HG03432 (cell line): ENCODE measurements around the gene AIFM2.

Experiments used
- ATAC-seq: cut with Tn5 transposase; IDR thresholded peaks from one replicate; pipeline ENCODE4 v1.9.1; 2021; ENCODE audit warnings: mild to moderate bottlenecking, moderate library complexity; ENCODE audit not compliant: unreplicated experiment

The AIFM2 gene

GRCh38 chr10:70146489-70147258 is 14.0 kb upstream of the AIFM2 start, which contains the start of gene TYSND1:
Gene TYSND1, minus strand, starts transcription at chr10:70146700. Its CDS starts 114 bp downstream, at chr10:70146586.
- ATAC-seq, result peak; percentile 92

DNA sequence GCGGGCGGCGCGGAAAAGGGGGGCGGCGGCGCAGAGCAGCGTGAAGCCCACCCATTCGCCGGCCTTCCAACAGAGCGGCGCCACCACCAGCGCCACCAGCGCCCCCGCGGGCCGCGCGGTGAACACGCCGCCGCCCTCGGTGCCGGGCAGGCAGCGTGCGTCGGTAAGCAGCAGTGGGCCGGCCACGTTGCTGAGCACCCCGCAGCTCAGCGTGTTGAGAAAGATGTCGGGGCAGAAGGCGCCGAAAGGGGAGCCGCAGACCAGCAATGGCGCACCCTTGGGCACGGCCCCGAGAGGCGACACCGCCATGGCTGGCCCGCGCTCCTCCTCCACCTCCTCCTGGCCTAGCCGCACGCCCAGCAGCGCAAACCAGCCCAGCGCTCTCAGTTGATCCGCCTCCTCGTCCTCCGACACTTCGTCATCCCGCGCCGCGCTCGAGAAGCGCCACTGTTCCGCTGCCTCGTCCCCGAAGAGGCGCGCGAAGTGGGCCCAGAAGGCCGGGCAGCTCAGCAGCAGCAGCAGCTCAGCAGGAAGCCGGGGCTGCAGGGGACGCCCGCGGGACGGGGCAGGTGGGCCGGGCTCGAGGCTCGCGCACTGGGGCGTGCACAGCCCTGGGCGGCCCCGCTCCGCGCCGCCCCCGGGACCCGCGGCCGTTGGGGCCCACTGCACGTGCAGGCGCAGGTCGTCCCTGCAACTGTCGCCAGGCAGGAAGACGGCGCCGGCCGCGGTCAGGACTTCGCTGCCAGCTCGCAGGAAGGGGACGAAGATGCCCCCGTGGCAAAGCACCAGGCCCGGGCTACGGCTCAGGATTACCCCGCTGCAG is 13.3 kb upstream of the AIFM2 start:
- ATAC-seq, result peak; percentile 60

DNA sequence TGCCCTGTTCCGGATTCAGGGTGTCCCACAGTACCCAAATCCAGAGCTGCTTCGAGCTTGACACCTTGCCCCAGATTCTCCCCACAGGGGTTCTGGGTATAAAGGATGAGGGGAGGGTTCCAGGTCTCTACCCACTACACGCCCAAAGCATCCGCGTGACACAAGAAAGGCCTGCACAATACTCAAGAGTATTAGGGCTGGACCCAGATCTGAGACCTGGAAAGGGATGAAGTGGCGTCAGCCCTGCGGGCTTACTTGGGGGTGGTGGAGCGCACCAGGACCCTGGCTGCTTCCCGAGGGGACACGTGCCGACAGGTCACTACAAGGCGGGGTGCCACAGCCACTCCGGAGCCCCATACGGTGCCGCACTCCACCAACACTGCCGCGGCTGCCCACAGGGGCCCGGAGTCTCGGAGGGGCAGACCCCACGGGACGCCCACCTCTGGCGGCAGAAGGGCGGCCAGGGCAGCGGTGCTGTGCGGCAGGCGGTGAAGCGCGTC is 12.6 kb upstream of the AIFM2 start:
- ATAC-seq, result peak; percentile 17

DNA sequence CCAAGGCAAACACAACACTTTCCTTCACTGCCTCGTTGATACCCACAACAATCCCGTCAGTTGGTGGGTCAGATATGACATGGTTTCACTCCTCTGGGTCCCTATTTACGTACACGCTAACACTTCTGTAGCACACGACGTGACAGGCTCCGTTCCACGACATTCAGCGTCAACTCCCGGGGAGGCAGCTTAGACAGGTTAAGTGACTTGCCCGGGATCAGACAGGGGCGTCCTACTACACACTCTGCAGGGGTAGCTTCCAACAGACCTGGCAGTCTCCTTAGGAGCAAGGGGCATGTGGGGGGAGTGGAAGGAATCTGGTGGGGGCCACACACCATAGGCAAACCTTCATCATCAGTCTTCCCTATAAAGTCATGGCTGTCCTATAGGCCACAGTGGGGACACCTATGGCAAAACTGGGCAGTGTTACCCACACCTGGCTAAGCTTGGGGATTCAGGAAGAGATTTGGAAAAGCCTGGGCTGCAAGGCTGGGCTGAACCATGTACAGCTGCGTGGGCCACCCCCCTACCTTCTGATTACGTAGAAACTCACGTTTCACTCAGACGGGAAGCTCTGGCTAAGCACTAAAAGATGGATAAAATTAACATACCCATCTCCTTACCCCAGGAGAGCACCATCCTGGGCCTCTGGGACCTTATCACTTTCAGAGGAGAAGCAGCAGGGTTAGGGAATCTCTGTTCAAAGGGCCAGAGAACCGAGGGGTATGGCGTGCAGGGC is 11.9 kb upstream of the AIFM2 start:
- ATAC-seq, result no peak

DNA sequence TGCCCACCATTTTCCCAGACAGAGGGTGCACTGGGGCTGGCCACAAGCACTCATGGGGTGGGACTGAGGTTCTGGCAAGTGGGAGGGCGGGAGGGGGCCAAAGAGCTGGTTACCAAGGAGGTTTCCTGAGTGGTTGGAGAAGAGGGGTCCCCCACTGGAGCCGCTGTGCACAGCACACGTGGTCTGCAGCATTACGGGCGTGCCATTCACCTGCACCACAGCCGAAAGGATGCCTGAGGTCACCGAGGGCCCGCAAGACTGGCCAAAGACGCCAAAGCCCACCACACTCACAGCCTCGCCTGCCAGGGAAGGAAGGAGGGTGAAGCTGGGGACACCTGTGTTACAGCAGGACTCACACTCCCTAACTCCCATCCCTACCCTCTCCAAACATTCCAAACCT is 9.9 kb upstream of the AIFM2 start:
- ATAC-seq, result no peak

DNA sequence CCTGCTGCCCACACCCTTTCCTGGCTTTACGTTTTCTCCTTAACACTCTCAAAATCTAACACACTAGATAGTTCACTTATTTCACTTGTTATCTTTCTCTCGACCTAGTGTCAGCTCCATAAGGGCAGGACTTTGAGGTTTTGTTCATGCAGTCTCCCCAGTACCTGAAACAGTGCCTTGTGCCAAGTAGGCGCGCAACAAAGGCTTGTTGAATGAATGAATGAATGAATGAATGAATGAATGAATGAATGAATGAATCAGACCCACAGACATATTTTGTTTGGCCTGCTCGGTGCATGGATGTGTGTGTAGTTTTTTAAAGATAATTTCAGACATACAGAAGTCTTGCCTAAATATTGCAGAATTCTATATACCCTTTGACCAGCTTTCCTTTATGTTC is 7.7 kb upstream of the AIFM2 start:
- ATAC-seq, result no peak

- no peak for ATAC-seq
Measured at GRCh38 chr10:70139997-70140250, 7.3 kb upstream of the AIFM2 start.

DNA sequence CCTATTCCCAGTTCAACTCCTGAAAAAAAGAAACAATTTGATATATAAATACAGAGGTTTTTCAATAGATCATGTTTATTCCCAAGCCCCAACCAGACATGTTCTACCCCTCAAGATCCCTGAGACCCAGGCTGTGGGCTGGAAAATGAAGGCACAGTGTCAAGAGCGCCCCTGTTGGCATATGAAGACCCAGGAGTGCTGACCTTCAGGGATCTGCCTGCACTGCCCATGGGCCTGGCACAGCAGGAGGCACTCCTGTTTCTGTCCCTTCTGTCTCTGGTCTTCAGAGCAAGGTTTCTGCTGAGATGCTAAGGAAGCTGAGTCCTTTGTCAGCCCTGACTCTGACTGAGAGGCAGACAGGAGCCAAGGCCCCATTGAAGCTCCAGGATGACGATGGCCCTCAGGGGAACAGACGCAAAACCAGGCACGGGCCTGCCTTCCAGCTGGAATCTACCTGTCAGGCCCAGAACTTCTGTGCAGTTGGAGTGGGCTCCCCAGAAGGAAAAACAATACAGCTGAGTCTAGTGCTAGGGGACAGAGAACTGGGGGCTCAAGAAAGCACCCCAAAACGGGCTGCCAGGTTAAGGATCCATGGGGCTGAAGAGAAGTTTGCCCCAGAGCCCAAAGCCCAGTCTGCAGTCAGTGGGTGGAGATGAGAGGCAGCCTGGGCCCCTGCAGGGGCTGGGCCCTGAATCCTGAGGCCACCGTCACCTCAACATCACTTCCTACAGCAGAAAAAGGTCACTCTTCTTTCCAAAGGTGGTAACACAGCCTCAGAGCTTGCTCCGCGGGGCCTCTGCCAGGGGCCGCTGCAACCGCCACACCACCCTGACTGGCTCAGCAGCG is 6.7 kb upstream of the AIFM2 start:
- ATAC-seq, result no peak

- no peak for ATAC-seq
Measured at GRCh38 chr10:70137927-70138883, 5.6 kb upstream of the AIFM2 start.

DNA sequence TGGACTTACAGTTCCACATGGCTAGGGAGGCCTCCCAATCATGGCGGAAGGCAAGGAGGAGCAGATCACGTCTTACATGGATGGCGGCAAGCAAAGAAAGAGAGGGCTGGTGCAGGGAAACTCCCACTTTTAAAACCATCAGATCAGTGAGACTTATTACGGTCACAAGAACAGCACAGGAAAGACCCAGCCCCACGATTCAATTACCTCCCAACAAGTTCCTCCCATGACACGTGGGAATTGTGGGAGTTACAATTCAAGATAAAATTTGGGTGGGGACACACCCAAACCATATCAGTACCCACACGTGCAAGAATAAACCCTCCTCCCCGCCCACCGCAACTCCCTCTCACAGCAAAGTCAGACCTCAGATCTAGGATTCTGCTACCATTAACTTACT is 4.5 kb upstream of the AIFM2 start:
- ATAC-seq, result no peak

DNA sequence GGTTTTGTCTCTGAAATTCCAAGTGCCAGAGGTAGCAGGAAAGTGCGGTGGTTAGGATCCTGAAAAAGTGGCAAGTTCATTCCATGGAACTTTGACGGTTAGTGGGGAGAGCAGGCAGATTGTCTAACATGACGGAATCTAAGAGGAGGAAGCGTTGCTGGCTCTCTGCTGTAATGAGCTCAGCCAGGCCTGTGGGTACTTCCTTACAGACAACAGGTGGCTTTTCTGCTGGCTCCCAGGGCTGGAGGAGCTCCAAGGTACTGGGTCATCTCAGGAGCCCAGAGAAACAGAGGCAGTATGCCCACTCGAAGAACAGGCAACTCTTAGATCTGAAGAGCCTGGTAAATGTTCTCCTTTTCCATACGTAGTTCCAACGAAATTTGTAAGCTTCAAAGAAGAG is 3.1 kb upstream of the AIFM2 start:
- no peak for ATAC-seq

GRCh38 chr10:70135046-70135445 is 2.4 kb upstream of the AIFM2 start:
- no peak for ATAC-seq

DNA sequence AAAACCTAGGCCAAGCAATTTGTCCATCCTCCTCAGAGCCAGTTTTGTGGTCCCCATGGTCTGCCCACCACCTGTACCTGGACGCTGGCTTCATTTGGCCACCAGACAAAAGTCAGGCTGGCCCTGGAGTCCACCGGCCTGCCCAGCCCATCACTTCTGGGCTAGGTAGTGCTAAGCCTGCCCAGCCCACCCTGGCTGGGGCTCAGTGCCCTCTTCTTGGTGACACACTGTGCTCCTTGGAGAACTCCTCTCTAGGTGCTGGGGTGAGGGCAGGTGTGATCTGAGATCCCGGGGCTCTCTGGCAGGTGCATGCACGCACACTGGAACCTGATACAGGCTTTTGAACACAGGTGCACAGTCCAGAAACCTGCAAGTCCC is 1.1 kb downstream of the AIFM2 start:
- ATAC-seq, result no peak

DNA sequence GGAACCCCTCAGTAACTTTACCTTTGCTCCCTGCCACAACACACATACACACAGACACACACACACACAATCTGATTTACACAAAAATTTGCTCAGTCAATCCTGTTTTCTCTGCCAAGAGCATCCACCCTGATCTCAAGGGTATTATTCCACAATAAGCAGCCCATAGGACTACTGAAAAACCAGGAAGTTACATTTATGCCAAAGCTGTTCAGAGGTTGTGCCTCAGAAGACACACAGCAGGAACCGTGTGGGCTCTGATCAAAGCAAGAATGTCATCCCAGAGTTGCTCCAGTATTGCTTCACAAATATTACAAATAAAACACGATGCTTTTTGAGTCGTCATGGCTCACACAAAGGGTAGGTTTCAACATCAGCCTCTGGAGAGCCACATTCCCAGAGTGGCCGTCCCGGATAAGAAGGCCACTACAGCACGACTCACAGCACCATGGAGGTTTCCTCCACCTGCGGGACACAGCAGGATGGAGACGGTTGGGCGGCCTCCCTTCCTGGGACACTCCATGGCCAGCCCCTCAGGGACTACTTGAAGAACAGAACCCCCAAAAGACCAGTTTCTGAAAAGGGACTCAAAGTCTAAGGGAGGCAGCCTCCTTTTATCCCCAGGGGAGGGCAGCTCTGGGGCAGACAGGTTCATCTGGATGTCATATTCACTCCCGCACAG is 1.6 kb downstream of the AIFM2 start:
- no peak for ATAC-seq

- no peak for ATAC-seq
Measured at GRCh38 chr10:70126700-70127395, 5.8 kb downstream of the AIFM2 start.

GRCh38 chr10:70125918-70126552 is 6.6 kb downstream of the AIFM2 start:
- ATAC-seq, result no peak

DNA sequence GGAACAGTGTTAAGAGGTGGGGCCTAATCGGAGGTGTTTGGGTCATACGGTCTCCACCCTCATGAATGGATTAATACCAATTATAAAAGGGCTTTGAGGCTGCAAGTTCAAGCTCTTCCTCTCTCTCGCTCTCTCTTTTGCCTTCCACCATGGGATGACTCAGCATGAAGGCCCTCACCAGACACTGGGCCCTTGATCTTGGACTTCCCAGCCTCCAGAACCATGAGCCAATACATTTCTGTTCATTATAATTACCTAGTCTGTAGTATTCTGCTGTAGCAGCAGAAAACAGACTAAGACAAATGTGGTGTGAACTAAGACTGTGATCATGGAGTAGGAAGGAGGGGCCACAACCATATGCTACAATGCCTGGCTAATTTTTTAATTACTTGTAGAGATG is 7.7 kb downstream of the AIFM2 start:
- no peak for ATAC-seq

- ATAC-seq, result no peak
Measured at GRCh38 chr10:70124415-70124814, 8.2 kb downstream of the AIFM2 start.
